Mononuclear cell (primary cell): Measurements from ENCODE around the gene TENM4. TPM values are rescaled to one million over a fixed set of nuclear protein-coding genes. Genes with fewer than 3 reads are reported as not detected.

Experiments
- H3K27me3 ChIP-seq: 2 replicates; pipeline ENCODE4 v1.6.0; 2011; ENCODE audit warnings: low read length, control low read depth; ENCODE audit not compliant: insufficient read depth
- H3K4me1 ChIP-seq: 2 replicates; pipeline ENCODE4 v1.5.1; 2011; ENCODE audit warnings: mild to moderate bottlenecking, low read length, control low read depth; ENCODE audit not compliant: insufficient read depth
- H3K4me3 ChIP-seq: 2 replicates; pipeline ENCODE4 v1.5.1; 2011; ENCODE audit warnings: mild to moderate bottlenecking, low read length, moderate library complexity
- H3K9me3 ChIP-seq: 2 replicates; pipeline ENCODE4 v1.5.1; 2011; ENCODE audit warnings: low read depth, mild to moderate bottlenecking, control low read depth, low read length
- total RNA-seq: library from RNA; depleted of rRNA; stranded (reverse); fragments of >200 nt; gene quantifications from one replicate; pipeline ENCODE4 v1.2.3, GENCODE V29; 2012

Gene TENM4
- total RNA-seq, 1 donor = 0.63 TPM

- H3K27me3 ChIP-seq = no peaks in the 10 kb centered on the region
Measured at GRCh38 chr11:79050786-79051185, 390.0 kb downstream of the TENM4 start.

GRCh38 chr11:79049741-79050179 lies 391.1 kb downstream of the TENM4 start:
- no peaks in the 10 kb centered on the region for H3K27me3 ChIP-seq
- H3K4me3 ChIP-seq = no peak overlapping the region
- no peaks in the 10 kb centered on the region for H3K9me3 ChIP-seq
- no peaks in the 10 kb centered on the region for H3K4me1 ChIP-seq

More at GRCh38 chr11:79050786-79051185, 390.0 kb downstream of the TENM4 start:
- H3K4me1 ChIP-seq = no peaks in the 10 kb centered on the region
- no peaks in the 10 kb centered on the region for H3K9me3 ChIP-seq
- H3K4me3 ChIP-seq = no peak overlapping the region

DNA sequence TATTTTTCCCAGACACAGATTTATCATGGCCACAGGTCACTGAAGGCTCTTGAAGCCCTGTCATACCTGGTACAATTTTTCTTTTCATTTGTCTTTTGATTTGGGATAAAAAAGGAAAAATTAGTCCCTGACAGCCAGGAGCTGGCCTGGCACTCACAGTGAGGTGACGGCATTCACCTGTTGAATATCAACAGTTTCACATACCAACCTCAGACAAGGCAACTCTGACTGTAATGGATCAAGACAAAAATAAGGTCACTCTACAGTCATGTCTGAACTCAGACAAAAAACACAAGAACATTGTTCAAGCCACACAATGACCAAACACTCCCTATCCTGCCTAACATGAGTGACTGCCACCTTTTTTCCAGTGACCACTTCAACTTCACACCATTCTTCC lies 392.9 kb downstream of the TENM4 start:
- Histone ChIP-seq H3K27me3 (no peaks in the 10 kb centered on the region), H3K4me1 (no peaks in the 10 kb centered on the region), H3K9me3 (no peaks in the 10 kb centered on the region), H3K4me3 (no peak overlapping the region)

- Histone ChIP-seq H3K9me3 (no peaks in the 10 kb centered on the region), H3K4me3 (no peak overlapping the region), H3K27me3 (no peaks in the 10 kb centered on the region), H3K4me1 (no peaks in the 10 kb centered on the region)
Measured at GRCh38 chr11:79047321-79047720, 393.5 kb downstream of the TENM4 start.

- no peaks in the 10 kb centered on the region for H3K27me3 ChIP-seq
- H3K4me3 ChIP-seq = no peak overlapping the region
- no peaks in the 10 kb centered on the region for H3K9me3 ChIP-seq
- H3K4me1 ChIP-seq = no peaks in the 10 kb centered on the region
Measured at GRCh38 chr11:79046366-79046765, 394.5 kb downstream of the TENM4 start.

DNA sequence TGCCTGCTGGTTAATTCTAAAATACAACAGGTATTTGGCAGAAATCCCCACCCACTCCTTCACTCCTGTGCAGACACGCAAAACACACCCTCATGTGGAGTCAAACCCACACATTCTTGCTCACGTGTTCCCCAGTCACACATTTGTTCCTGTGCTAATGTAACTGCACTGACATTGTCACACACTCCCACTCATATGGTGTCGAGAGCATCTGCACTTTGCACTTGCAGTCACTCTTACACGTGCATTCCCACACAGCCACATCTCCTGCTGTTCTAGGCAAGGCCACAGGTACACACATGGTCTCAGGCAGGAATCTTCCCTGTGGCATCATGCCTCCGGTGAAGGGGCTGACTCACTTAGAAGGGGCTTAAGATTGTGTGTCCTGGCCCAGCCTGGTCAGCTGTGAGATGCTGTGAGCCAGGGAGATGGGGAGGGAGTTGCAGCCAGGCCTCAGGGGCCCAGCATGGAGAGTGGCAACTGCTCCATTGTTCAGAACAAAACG lies 395.0 kb downstream of the TENM4 start:
- H3K4me1 ChIP-seq = no peaks in the 10 kb centered on the region
- no peaks in the 10 kb centered on the region for H3K27me3 ChIP-seq
- no peaks in the 10 kb centered on the region for H3K9me3 ChIP-seq
- H3K4me3 ChIP-seq = no peak overlapping the region

- no peaks in the 10 kb centered on the region for H3K4me1 ChIP-seq
- H3K4me3 ChIP-seq = no peak overlapping the region
- H3K27me3 ChIP-seq = no peaks in the 10 kb centered on the region
- H3K9me3 ChIP-seq = no peaks in the 10 kb centered on the region
Measured at GRCh38 chr11:79045018-79045799, 395.6 kb downstream of the TENM4 start.

DNA sequence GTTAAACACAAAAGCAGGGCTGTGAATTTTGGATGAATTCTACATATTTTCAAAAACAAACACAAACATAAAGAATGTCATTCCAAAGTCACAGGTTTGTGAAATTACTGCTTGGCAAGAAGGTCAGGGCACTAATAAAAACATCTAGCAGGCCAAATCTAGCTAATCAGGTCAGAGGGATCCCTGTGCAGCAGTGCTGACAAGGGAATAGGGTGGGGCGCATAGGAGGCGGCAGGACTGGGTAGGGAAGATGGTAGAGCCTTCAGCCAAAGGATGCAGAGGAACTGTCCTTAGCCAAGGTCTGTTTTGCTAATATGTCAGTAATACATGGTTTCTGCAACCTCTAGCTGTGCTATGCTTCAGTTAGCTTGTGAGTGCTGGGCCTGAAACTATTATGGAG lies 396.6 kb downstream of the TENM4 start:
- Histone ChIP-seq H3K9me3 (no peaks in the 10 kb centered on the region), H3K4me3 (no peak overlapping the region), H3K4me1 (no peaks in the 10 kb centered on the region), H3K27me3 (no peaks in the 10 kb centered on the region)

GRCh38 chr11:79043726-79044125 lies 397.1 kb downstream of the TENM4 start:
- H3K4me1 ChIP-seq = no peaks in the 10 kb centered on the region
- no peak overlapping the region for H3K4me3 ChIP-seq
- H3K9me3 ChIP-seq = no peaks in the 10 kb centered on the region
- H3K27me3 ChIP-seq = no peaks in the 10 kb centered on the region

- Histone ChIP-seq H3K4me1 (no peaks in the 10 kb centered on the region), H3K4me3 (no peak overlapping the region), H3K9me3 (no peaks in the 10 kb centered on the region), H3K27me3 (no peaks in the 10 kb centered on the region)
Measured at GRCh38 chr11:79042824-79043223, 398.0 kb downstream of the TENM4 start.

DNA sequence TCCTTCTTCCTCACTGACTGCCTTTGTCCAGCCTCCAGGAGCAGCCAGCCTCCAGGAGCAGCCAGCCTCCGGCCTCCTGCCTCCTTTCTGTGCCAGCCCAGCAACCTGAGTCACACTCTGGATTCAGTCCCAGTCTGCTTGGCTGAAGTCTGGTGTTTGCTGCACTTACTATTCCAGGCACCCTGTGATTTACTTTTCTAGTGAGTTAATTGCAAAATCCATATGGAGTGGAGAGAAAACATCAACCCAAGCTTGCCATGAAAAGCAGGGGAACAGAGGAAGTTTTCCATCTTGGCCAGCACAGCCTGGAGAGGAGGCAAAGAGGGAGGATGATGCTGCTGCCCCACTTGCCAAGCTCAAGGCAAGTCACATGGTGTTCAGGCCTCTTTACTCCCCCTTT lies 400.5 kb downstream of the TENM4 start:
- no peaks in the 10 kb centered on the region for H3K27me3 ChIP-seq
- no peak overlapping the region for H3K4me3 ChIP-seq

GRCh38 chr11:79039122-79039521 lies 401.7 kb downstream of the TENM4 start:
- Histone ChIP-seq H3K27me3 (no peaks in the 10 kb centered on the region), H3K4me1 (no peaks in the 10 kb centered on the region), H3K4me3 (no peak overlapping the region), H3K9me3 (no peaks in the 10 kb centered on the region)

More for the DNA sequence above, 400.5 kb downstream of the TENM4 start:
- Histone ChIP-seq H3K9me3 (no peaks in the 10 kb centered on the region), H3K4me1 (no peaks in the 10 kb centered on the region)

DNA sequence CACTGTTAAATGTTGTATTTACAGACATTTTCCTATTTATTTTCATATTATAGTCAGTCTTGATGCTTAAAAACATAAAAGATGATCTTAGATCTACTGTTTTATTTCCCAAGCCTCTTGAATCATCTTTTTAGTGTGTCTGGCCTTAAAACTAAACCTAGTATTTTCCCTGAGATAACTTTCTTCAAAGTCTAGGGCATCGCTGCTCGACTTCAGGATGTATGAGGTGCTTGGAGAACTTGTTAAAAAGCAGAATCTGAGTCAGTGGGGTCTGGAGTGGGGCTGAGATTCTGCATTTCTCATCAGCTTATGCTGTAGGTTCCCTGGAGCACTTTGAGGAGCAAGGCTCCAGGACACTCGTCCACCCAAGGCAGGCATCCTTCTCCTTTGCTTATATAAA lies 404.9 kb downstream of the TENM4 start:
- H3K4me3 ChIP-seq = no peak overlapping the region
- peaks cover 28% of the 10 kb centered on the region for H3K27me3 ChIP-seq
- no peaks in the 10 kb centered on the region for H3K9me3 ChIP-seq

DNA sequence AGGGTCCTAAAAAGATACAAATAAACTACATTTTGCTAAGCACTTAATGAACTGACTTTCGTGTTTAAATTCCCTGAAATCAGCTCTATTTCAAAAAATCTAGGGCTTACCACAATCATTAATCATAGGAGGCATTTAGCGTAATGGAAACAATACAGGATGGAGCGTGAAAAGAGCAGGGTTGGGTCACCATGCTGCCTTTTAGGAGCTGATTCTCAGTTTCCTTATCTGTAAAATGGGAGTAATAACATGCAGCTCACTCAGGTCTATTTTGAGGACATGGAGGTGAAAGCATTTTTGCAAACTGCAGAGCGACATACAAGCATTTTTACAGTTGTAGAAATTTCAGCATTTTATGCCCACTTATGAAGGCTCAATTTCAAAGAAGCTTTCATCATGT lies 407.0 kb downstream of the TENM4 start:
- H3K9me3 ChIP-seq = no peaks in the 10 kb centered on the region
- no peak overlapping the region for H3K4me3 ChIP-seq
- no peaks in the 10 kb centered on the region for H3K4me1 ChIP-seq
- peaks cover 48% of the 10 kb centered on the region for H3K27me3 ChIP-seq

More for the DNA sequence above, 404.9 kb downstream of the TENM4 start:
- no peaks in the 10 kb centered on the region for H3K4me1 ChIP-seq

- Histone ChIP-seq H3K4me3 (no peak overlapping the region), H3K9me3 (no peaks in the 10 kb centered on the region), H3K4me1 (peaks cover 6% of the 10 kb centered on the region), H3K27me3 (peaks cover 78% of the 10 kb centered on the region)
Measured at GRCh38 chr11:79030448-79030847, 410.4 kb downstream of the TENM4 start.

DNA sequence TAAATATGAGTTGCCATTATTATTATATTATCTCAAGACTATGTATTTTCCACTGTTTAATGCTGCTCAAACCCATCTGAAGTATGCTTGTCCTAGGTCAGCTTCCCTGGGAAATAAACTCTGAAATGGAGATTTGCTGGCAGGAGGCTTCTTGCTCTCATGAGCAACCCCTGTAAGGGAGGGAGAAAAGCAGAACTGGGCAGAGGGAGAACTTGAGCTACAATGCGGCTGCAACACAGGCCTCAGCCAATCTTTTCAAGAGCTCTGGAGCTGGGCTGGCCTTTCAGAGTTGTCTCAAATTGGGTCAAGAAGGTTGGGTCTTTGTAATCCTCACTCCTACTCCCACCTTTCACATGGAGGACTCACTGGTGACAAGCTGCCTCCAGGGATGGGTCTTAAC lies 412.6 kb downstream of the TENM4 start:
- Histone ChIP-seq H3K27me3 (peaks cover 88% of the 10 kb centered on the region), H3K9me3 (no peaks in the 10 kb centered on the region), H3K4me3 (no peak overlapping the region), H3K4me1 (peaks cover 6% of the 10 kb centered on the region)
